C4-2B (cell line): ENCODE data around the gene BABAM2.

ENCODE experiments used
- H3K27ac ChIP-seq: fragments of 450-650 bp; 2 replicates; pipeline ENCODE4 v1.5.1; 2017
- CTCF ChIP-seq: fragments of 450-650 bp; conservative IDR thresholded peaks from 2 replicates; pipeline ENCODE4 v1.5.1; 2017; ENCODE audit warnings: mild to moderate bottlenecking
- ZFX ChIP-seq: fragments of 450-650 bp; IDR thresholded peaks from 2 replicates; pipeline ENCODE4 v1.6.1; 2017

The BABAM2 gene

GRCh38 chr2:28281739-28282138 is 391.2 kb downstream of the BABAM2 start:
- no peak overlapping the region for H3K27ac ChIP-seq
- TF ChIP-seq CTCF: no peak
- TF ChIP-seq ZFX: no peak

GRCh38 chr2:28282248-28282647 is 391.7 kb downstream of the BABAM2 start:
- TF ChIP-seq CTCF (no peak), ZFX (no peak)
- H3K27ac ChIP-seq: no peak overlapping the region

GRCh38 chr2:28282861-28283646 is 392.5 kb downstream of the BABAM2 start:
- no peak for TF ChIP-seq ZFX
- TF ChIP-seq CTCF: no peak
- H3K27ac ChIP-seq: no peak overlapping the region

GRCh38 chr2:28283861-28284260 is 393.3 kb downstream of the BABAM2 start:
- no peak overlapping the region for H3K27ac ChIP-seq
- TF ChIP-seq CTCF (no peak), ZFX (no peak)

- H3K27ac ChIP-seq: no peak overlapping the region
- no peak for TF ChIP-seq CTCF
- TF ChIP-seq ZFX: no peak
Observed at GRCh38 chr2:28286678-28287077, 396.1 kb downstream of the BABAM2 start.

GRCh38 chr2:28287256-28287915 is 396.9 kb downstream of the BABAM2 start:
- no peak for TF ChIP-seq ZFX
- no peak for TF ChIP-seq CTCF
- no peak overlapping the region for H3K27ac ChIP-seq

GRCh38 chr2:28288620-28289019 is 398.1 kb downstream of the BABAM2 start:
- no peak for TF ChIP-seq CTCF
- TF ChIP-seq ZFX: no peak

More at GRCh38 chr2:28288620-28289019, 398.1 kb downstream of the BABAM2 start:
- H3K27ac ChIP-seq: no peak overlapping the region
